Psoas muscle (tissue), 8 donors: ENCODE results near the gene SLCO1C1. TPM values are rescaled to one million over a fixed set of nuclear protein-coding genes. Genes with fewer than 3 reads are reported as not detected.

ENCODE experiments used
- ATAC-seq, 4 donors: fragments of 200-7000 bp; cut with Tn5 transposase; one replicate each; pipeline ENCODE4 v1.9.1; 2020; ENCODE audit warnings: moderate library complexity in 3 of 4, mild to moderate bottlenecking in 2 of 4
- DNase-seq, 2 donors: peaks; one replicate each; pipeline ENCODE4 v3.0.0-alpha.2; 2020
- H3K27ac ChIP-seq: fragments of 200-600 bp; one replicate; pipeline ENCODE4 v1.8.0; 2022
- H3K27me3 ChIP-seq, 3 donors: fragments of 200-600 bp in 1 of 3; one replicate each; pipeline versions ENCODE4 v1.6.1 to v1.8.0; 2013 to 2022; ENCODE audit warnings: low read length in 2 of 3, mild to moderate bottlenecking in 2 of 3, moderate library complexity in 1 of 3; ENCODE audit not compliant: insufficient read depth in 3 of 3
- H3K36me3 ChIP-seq, 2 donors: fragments of 200-600 bp in 1 of 2; one replicate each; pipeline versions ENCODE4 v1.6.1 to v1.8.0; 2013 to 2022; ENCODE audit warnings: low read depth in 1 of 2, mild to moderate bottlenecking in 1 of 2, moderate library complexity in 1 of 2; ENCODE audit not compliant: insufficient read depth in 1 of 2
- H3K4me1 ChIP-seq: fragments of 200-600 bp; one replicate; pipeline ENCODE4 v1.8.0; 2022
- H3K4me3 ChIP-seq: fragments of 200-600 bp; one replicate; pipeline ENCODE4 v1.8.0; 2022; ENCODE audit warnings: mild to moderate bottlenecking
- H3K9me3 ChIP-seq: fragments of 200-600 bp; one replicate; pipeline ENCODE4 v1.8.0; 2022
- CTCF ChIP-seq: fragments of 200-600 bp; IDR thresholded peaks from one replicate; pipeline ENCODE4 v1.8.0; 2022; ENCODE audit warnings: antibody characterized with exemption
- intact Hi-C, 2 donors: fragments of 100-400 bp; cut with DNase I; formaldehyde crosslinking; loops; one replicate each; pipeline versions ENCODE4 v1.11.0 to v1.14.2; 2022
- polyA plus RNA-seq, 3 donors: library from polyadenylated mRNA; stranded (reverse); fragments of 200-250 nt; gene quantifications; one replicate each; pipeline ENCODE4 v1.2.3, GENCODE V29; 2013
- total RNA-seq, 4 donors: library from RNA; stranded (reverse); fragmentation: NEBNext Ultra II Directional in 2 of 4; extraction: Animal tissue kit (Norgen Biotek cat#: 25700) in 2 of 4; gene quantifications; one replicate each; pipeline versions ENCODE4 v1.2.1 to v1.2.4, GENCODE V29; 2021 to 2023
- donor health status: healthy with polysubstance abuse.
- donor health status: DM: no; HTN: no; CAD: no; lungs with moderate emphysema.
- donor health status: Bipolar disorder and iron deficiency.
- donor health status: healthy.
- donor health status: DM: yes; HTN: yes; CAD: no.
- donor health status: DM: no; HTN: no; CAD: no.
- donor health status: DM: no; HTN: no; CAD: no.
- donor health status: DM: yes; HTN: yes; CAD: no.

SLCO1C1 gene
- total and polyA plus RNA-seq, 7 donors, result 0.26 to 0.29 TPM; not detected in 5

GRCh38 chr12:20801035-20801434 is 105.9 kb downstream of the SLCO1C1 start:
- Histone ChIP-seq H3K27me3 (no peaks in the 10 kb centered on the region), H3K36me3 (no peaks in the 10 kb centered on the region), H3K9me3 (no peaks in the 10 kb centered on the region), H3K4me3 (no peak overlapping the region), H3K4me1 (no peaks in the 10 kb centered on the region), H3K27ac (no peak overlapping the region)
- TF ChIP-seq CTCF, result no peak
- no peak for ATAC-seq
- intact Hi-C loops, result no loop called here
- DNase-seq, result no peak

Other genes with a start within 250 kb of the SLCO1C1 start
- not detected for gene SLCO1B3, start 115.4 kb downstream of the SLCO1C1 start, total RNA-seq
- gene SLCO1B3, start 115.4 kb downstream of the SLCO1C1 start, polyA plus RNA-seq, result under 1 TPM in 1 of 3 donors, not detected in 2; 0.04 TPM